ENCODE measurements around the gene UBE2Q2.

The UBE2Q2 gene

GRCh38 chr15:75943246-75943645 lies 100.0 kb downstream of the UBE2Q2 start:
- Histone ChIP-seq H3K27ac (no peak overlapping the region), H3K4me3 (ENCODE audit: low read depth, low read length) (no peak overlapping the region), H3K9me3 (ENCODE audit: severe bottlenecking) (no peaks in the 10 kb centered on the region), H3K36me3 (peaks cover 2% of the 10 kb centered on the region), H3K27me3 (ENCODE audit: insufficient read depth, low read depth, severe bottlenecking) (no peaks in the 10 kb centered on the region)
- TF ChIP-seq CTCF (IDR thresholded peaks at IDR 0.05; ENCODE audit: low read depth, low read length): no peak
- DNase-seq: no peak

GRCh38 chr15:75943713-75944215 lies 100.5 kb downstream of the UBE2Q2 start:
- H3K4me3 ChIP-seq (ENCODE audit: low read depth, low read length): no peak overlapping the region
- no peak overlapping the region for H3K27ac ChIP-seq
- DNase-seq: no peak
- TF ChIP-seq CTCF (IDR thresholded peaks at IDR 0.05; ENCODE audit: low read depth, low read length): no peak
- H3K9me3 ChIP-seq (ENCODE audit: severe bottlenecking): no peaks in the 10 kb centered on the region
- H3K36me3 ChIP-seq: no peaks in the 10 kb centered on the region; the same call in 1 of the 2 replicates
- H3K27me3 ChIP-seq (ENCODE audit: insufficient read depth, low read depth, severe bottlenecking): no peaks in the 10 kb centered on the region

GRCh38 chr15:75945953-75946352 lies 102.7 kb downstream of the UBE2Q2 start:
- no peak for DNase-seq

GRCh38 chr15:75947092-75947491 lies 103.8 kb downstream of the UBE2Q2 start:
- Histone ChIP-seq H3K27ac (no peak overlapping the region), H3K27me3 (ENCODE audit: insufficient read depth, low read depth, severe bottlenecking) (no peaks in the 10 kb centered on the region), H3K4me3 (ENCODE audit: low read depth, low read length) (no peak overlapping the region), H3K9me3 (ENCODE audit: severe bottlenecking) (no peaks in the 10 kb centered on the region), H3K36me3 (no peaks in the 10 kb centered on the region)
- TF ChIP-seq CTCF (IDR thresholded peaks at IDR 0.05; ENCODE audit: low read depth, low read length): no peak
- no peak for DNase-seq

More at GRCh38 chr15:75945953-75946352, 102.7 kb downstream of the UBE2Q2 start:
- no peak overlapping the region for H3K4me3 ChIP-seq (ENCODE audit: low read depth, low read length)
- H3K36me3 ChIP-seq: no peaks in the 10 kb centered on the region
- TF ChIP-seq CTCF (IDR thresholded peaks at IDR 0.05; ENCODE audit: low read depth, low read length): no peak
- H3K27me3 ChIP-seq (ENCODE audit: insufficient read depth, low read depth, severe bottlenecking): no peaks in the 10 kb centered on the region
- H3K9me3 ChIP-seq (ENCODE audit: severe bottlenecking): no peaks in the 10 kb centered on the region
- no peak overlapping the region for H3K27ac ChIP-seq

GRCh38 chr15:75948761-75949296 lies 105.6 kb downstream of the UBE2Q2 start:
- H3K27me3 ChIP-seq (ENCODE audit: insufficient read depth, low read depth, severe bottlenecking): no peaks in the 10 kb centered on the region
- H3K4me3 ChIP-seq (ENCODE audit: low read depth, low read length): no peak overlapping the region
- no peaks in the 10 kb centered on the region for H3K9me3 ChIP-seq (ENCODE audit: severe bottlenecking)
- DNase-seq: no peak
- no peak for TF ChIP-seq CTCF (IDR thresholded peaks at IDR 0.05; ENCODE audit: low read depth, low read length)
- H3K27ac ChIP-seq: no peak overlapping the region
- no peaks in the 10 kb centered on the region for H3K36me3 ChIP-seq
